Colonic mucosa (tissue), 4 donors: ENCODE results near the gene TBX19. TPM values are rescaled to one million over a fixed set of nuclear protein-coding genes. Genes with fewer than 3 reads are reported as not detected.

ENCODE experiments used
- DNase-seq: peaks from one replicate; pipeline ENCODE4 v3.0.0-alpha.2; 2020
- H3K27ac ChIP-seq: fragments of 200-600 bp; one replicate; pipeline ENCODE4 v1.8.0; 2021
- H3K27me3 ChIP-seq: fragments of 200-600 bp; one replicate; pipeline ENCODE4 v1.8.0; 2021
- H3K36me3 ChIP-seq: fragments of 200-600 bp; one replicate; pipeline ENCODE4 v1.8.0; 2021
- H3K4me1 ChIP-seq: fragments of 200-600 bp; one replicate; pipeline ENCODE4 v1.8.0; 2021; ENCODE audit warnings: mild to moderate bottlenecking
- H3K4me3 ChIP-seq: fragments of 200-600 bp; one replicate; pipeline ENCODE4 v1.8.0; 2021
- H3K9ac ChIP-seq, 2 donors: one replicate each; pipeline ENCODE4 v1.7.0; 2013; ENCODE audit warnings: control low read depth in 2 of 2, low read depth in 2 of 2, low read length in 2 of 2
- H3K9me3 ChIP-seq: fragments of 200-600 bp; one replicate; pipeline ENCODE4 v1.8.0; 2021
- CTCF ChIP-seq: fragments of 200-600 bp; IDR thresholded peaks from one replicate; pipeline ENCODE4 v1.8.0; 2022; ENCODE audit warnings: antibody characterized with exemption, mild to moderate bottlenecking
- intact Hi-C: fragments of 100-400 bp; cut with DNase I; formaldehyde crosslinking; loops from one replicate; pipeline ENCODE4 v1.14.1; 2022
- total RNA-seq, 2 donors: library from RNA; stranded (reverse); fragmentation: NEBNext Ultra II Directional in 1 of 2; extraction: Animal tissue kit (Norgen Biotek cat#: 25700) in 1 of 2; gene quantifications; one replicate each; pipeline ENCODE4 v1.2.1, GENCODE V29; 2021
- donor health status: healthy.
- donor health status: DM: no; HTN: no; CAD: no.
- donor health status: DM: no; HTN: no; CAD: no.

TBX19 gene
- total RNA-seq, 2 donors from 2014 or later: 1.5 to 1.6 TPM

GRCh38 chr1:168341483-168341975 lies 60.9 kb downstream of the TBX19 start:
- Histone ChIP-seq H3K27me3 (no peaks in the 10 kb centered on the region), H3K36me3 (no peaks in the 10 kb centered on the region), H3K9ac (no peak overlapping the region), H3K27ac (no peak overlapping the region), H3K4me3 (no peak overlapping the region), H3K9me3 (no peaks in the 10 kb centered on the region), H3K4me1 (no peaks in the 10 kb centered on the region)
- intact Hi-C loops: loop anchor here (5.0 to 10.0 kb wide), 2 partner anchors 101 to 233 kb away; partner anchors contain the start of gene XCL1
- no peak for DNase-seq
- no peak for TF ChIP-seq CTCF

- Histone ChIP-seq H3K27me3 (no peaks in the 10 kb centered on the region), H3K4me1 (no peaks in the 10 kb centered on the region), H3K9me3 (no peaks in the 10 kb centered on the region), H3K9ac (no peak overlapping the region), H3K27ac (no peak overlapping the region), H3K36me3 (no peaks in the 10 kb centered on the region), H3K4me3 (no peak overlapping the region)
- peak; percentile 86 for TF ChIP-seq CTCF
- DNase-seq: peak; percentile 87
- intact Hi-C loops: loop anchor here (5.0 to 10.0 kb wide), 2 partner anchors 100 to 232 kb away; partner anchors contain the start of gene XCL1
Measured at GRCh38 chr1:168342572-168343280, 62.0 kb downstream of the TBX19 start.

GRCh38 chr1:168343566-168343965 lies 62.9 kb downstream of the TBX19 start:
- Histone ChIP-seq H3K27ac (no peak overlapping the region), H3K4me1 (no peaks in the 10 kb centered on the region), H3K9me3 (no peaks in the 10 kb centered on the region), H3K36me3 (no peaks in the 10 kb centered on the region), H3K27me3 (no peaks in the 10 kb centered on the region), H3K9ac (no peak overlapping the region), H3K4me3 (no peak overlapping the region)
- intact Hi-C loops: loop anchor here (5.0 to 10.0 kb wide), 2 partner anchors 99 to 231 kb away; partner anchors contain the start of gene XCL1
- TF ChIP-seq CTCF: no peak
- no peak for DNase-seq

GRCh38 chr1:168344517-168344916 lies 63.8 kb downstream of the TBX19 start:
- Histone ChIP-seq H3K4me1 (no peaks in the 10 kb centered on the region), H3K27me3 (no peaks in the 10 kb centered on the region), H3K36me3 (no peaks in the 10 kb centered on the region), H3K4me3 (no peak overlapping the region), H3K9me3 (no peaks in the 10 kb centered on the region), H3K9ac (no peak overlapping the region), H3K27ac (no peak overlapping the region)
- intact Hi-C loops: loop anchor here (5.0 to 10.0 kb wide), 2 partner anchors 98 to 230 kb away; partner anchors contain the start of gene XCL1
- no peak for TF ChIP-seq CTCF
- no peak for DNase-seq

GRCh38 chr1:168345939-168346338 lies 65.3 kb downstream of the TBX19 start:
- H3K36me3 ChIP-seq: no peaks in the 10 kb centered on the region
- DNase-seq: no peak
- H3K4me1 ChIP-seq: no peaks in the 10 kb centered on the region
- no peak overlapping the region for H3K4me3 ChIP-seq
- intact Hi-C loops: loop anchor here (10.0 kb wide), 1 partner anchor 229 kb away; the partner anchor contains the start of gene XCL1
- no peak overlapping the region for H3K9ac ChIP-seq
- H3K27me3 ChIP-seq: no peaks in the 10 kb centered on the region
- TF ChIP-seq CTCF: no peak
- H3K9me3 ChIP-seq: no peaks in the 10 kb centered on the region
- H3K27ac ChIP-seq: no peak overlapping the region
